ENCODE data around the gene AGBL2. TPM values are rescaled to one million over a fixed set of nuclear protein-coding genes. Genes with fewer than 3 reads are reported as not detected.

Gene AGBL2
- total and polyA plus RNA-seq, 2 donors from 2014 or later = 2.1 to 5.6 TPM

DNA sequence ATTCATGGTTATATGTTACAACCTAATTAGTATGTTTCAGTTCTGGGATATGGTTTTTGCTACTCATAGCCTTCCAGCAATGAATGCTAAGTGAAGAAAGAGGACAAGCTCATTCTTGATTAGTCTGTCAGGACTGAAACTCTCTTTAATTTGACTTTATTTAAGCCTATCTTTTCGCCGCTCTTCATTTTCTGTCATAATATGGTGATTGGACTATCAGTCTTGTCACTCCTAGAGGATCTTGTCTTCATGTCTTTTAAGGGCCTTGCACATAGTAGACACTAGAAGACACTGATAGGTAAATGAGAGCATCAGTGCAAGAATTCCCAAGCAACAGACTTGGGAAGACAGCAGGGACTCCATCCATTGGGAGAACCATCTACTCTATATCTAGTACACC lies 53.9 kb downstream of the AGBL2 start:
- Histone ChIP-seq H3K36me3 (ENCODE audit: control insufficient read depth in 2 of 3, insufficient read depth in 3 of 3, low read length in 3 of 3) (no peaks in the 10 kb centered on the region), H3K4me3 (ENCODE audit: low read length in 3 of 3) (no peak overlapping the region), H3K9me3 (ENCODE audit: control insufficient read depth in 2 of 3, insufficient read depth in 1 of 3, low read length in 3 of 3) (no peaks in the 10 kb centered on the region), H3K27me3 (ENCODE audit: control insufficient read depth, insufficient read depth, low read length) (no peaks in the 10 kb centered on the region), H3K27ac (ENCODE audit: low read depth in 2 of 2, low read length in 2 of 2) (no peak overlapping the region), H3K4me1 (ENCODE audit: control insufficient read depth in 2 of 3, insufficient read depth in 2 of 3, low read depth in 1 of 3, low read length in 3 of 3) (no peaks in the 10 kb centered on the region), H3K9ac (ENCODE audit: low read length in 3 of 3) (no peak overlapping the region)
- TF ChIP-seq, protein P1, sequence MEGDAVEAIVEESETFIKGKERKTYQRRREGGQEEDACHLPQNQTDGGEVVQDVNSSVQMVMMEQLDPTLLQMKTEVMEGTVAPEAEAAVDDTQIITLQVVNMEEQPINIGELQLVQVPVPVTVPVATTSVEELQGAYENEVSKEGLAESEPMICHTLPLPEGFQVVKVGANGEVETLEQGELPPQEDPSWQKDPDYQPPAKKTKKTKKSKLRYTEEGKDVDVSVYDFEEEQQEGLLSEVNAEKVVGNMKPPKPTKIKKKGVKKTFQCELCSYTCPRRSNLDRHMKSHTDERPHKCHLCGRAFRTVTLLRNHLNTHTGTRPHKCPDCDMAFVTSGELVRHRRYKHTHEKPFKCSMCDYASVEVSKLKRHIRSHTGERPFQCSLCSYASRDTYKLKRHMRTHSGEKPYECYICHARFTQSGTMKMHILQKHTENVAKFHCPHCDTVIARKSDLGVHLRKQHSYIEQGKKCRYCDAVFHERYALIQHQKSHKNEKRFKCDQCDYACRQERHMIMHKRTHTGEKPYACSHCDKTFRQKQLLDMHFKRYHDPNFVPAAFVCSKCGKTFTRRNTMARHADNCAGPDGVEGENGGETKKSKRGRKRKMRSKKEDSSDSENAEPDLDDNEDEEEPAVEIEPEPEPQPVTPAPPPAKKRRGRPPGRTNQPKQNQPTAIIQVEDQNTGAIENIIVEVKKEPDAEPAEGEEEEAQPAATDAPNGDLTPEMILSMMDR (IDR thresholded peaks at IDR 0.05; ENCODE audit: borderline replicate concordance, extremely low read depth, insufficient read depth) = no peak
- no peak for DNase-seq
- intact Hi-C loops (cut with DNase I) = no loop called here
- no peak for FAIRE-seq

DNA sequence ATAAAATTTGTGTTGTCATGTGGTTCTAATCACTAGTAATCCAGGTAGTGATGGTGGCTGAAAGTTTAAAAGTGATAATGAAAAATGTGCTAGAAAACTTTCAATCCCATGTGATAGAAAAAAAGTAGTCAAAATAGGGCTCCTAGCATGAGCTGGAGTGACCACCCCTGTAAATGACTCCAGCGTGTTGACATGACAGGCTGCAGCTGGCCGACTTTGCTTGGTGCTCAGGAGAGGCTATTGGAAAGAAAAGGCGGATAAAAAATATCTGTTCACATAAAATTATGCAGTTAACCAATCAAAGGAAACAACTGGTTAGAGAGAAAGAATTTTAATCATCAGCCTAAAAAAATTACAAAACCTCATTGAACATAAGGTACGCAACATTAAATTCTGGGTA lies 55.9 kb downstream of the AGBL2 start:
- H3K36me3 ChIP-seq (ENCODE audit: control insufficient read depth in 2 of 3, insufficient read depth in 3 of 3, low read length in 3 of 3) = no peaks in the 10 kb centered on the region
- no peak overlapping the region for H3K27ac ChIP-seq (ENCODE audit: low read depth in 2 of 2, low read length in 2 of 2)
- no peaks in the 10 kb centered on the region for H3K9me3 ChIP-seq (ENCODE audit: control insufficient read depth in 2 of 3, insufficient read depth in 1 of 3, low read length in 3 of 3)
- no peak overlapping the region for H3K9ac ChIP-seq (ENCODE audit: low read length in 3 of 3)
- H3K27me3 ChIP-seq (ENCODE audit: control insufficient read depth, insufficient read depth, low read length) = no peaks in the 10 kb centered on the region
- FAIRE-seq = no peak
- TF ChIP-seq, protein P1 (IDR thresholded peaks at IDR 0.05; ENCODE audit: borderline replicate concordance, extremely low read depth, insufficient read depth) = no peak
- no peak overlapping the region for H3K4me3 ChIP-seq (ENCODE audit: low read length in 3 of 3)
- H3K4me1 ChIP-seq (ENCODE audit: control insufficient read depth in 2 of 3, insufficient read depth in 2 of 3, low read depth in 1 of 3, low read length in 3 of 3) = no peaks in the 10 kb centered on the region
- peak in 3 of 5 donors; percentile 40 to 88 (median 71) for DNase-seq
- intact Hi-C loops (cut with DNase I) = no loop called here

DNA sequence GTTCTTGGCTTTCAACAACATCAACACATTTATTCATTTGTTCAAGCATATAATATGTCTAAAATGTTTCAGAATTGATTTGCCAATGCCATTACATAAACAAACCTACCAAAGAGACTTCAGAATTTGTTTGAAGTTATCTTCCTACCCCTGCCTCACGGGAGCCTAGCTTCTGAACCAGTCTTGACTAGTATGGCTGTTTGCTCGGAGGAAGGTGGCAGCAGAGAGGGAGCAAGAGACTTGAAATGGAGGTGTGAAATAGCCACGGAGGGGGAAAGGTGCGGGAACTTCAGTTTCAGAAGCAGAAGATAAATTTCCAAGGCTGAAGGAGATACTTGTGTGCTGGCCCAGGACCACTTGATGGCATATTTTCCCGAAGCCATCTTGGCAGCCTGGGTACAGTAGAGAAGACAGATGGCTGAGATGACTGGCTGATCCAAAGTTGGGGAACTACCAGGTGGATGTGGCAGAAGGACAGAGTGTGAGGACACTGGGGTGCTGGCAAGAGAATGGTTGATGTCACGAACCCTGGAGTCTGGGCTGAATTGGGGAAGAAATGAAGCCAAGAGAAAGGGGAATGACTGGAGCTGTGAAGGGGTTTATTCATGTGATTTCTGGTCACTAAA lies 58.8 kb downstream of the AGBL2 start:
- Histone ChIP-seq H3K27me3 (ENCODE audit: control insufficient read depth, insufficient read depth, low read length) (no peaks in the 10 kb centered on the region), H3K36me3 (ENCODE audit: control insufficient read depth in 2 of 3, insufficient read depth in 3 of 3, low read length in 3 of 3) (no peaks in the 10 kb centered on the region), H3K4me3 (ENCODE audit: low read length in 3 of 3) (no peak overlapping the region), H3K27ac (ENCODE audit: low read depth in 2 of 2, low read length in 2 of 2) (no peak overlapping the region), H3K9ac (ENCODE audit: low read length in 3 of 3) (no peak overlapping the region), H3K4me1 (ENCODE audit: control insufficient read depth in 2 of 3, insufficient read depth in 2 of 3, low read depth in 1 of 3, low read length in 3 of 3) (no peaks in the 10 kb centered on the region), H3K9me3 (ENCODE audit: control insufficient read depth in 2 of 3, insufficient read depth in 1 of 3, low read length in 3 of 3) (no peaks in the 10 kb centered on the region)
- DNase-seq = no peak
- intact Hi-C loops (cut with DNase I) = no loop called here
- no peak for FAIRE-seq
- TF ChIP-seq, protein P1 (IDR thresholded peaks at IDR 0.05; ENCODE audit: borderline replicate concordance, extremely low read depth, insufficient read depth) = no peak
